ENCODE data around the gene RND2.

Gene RND2

DNA sequence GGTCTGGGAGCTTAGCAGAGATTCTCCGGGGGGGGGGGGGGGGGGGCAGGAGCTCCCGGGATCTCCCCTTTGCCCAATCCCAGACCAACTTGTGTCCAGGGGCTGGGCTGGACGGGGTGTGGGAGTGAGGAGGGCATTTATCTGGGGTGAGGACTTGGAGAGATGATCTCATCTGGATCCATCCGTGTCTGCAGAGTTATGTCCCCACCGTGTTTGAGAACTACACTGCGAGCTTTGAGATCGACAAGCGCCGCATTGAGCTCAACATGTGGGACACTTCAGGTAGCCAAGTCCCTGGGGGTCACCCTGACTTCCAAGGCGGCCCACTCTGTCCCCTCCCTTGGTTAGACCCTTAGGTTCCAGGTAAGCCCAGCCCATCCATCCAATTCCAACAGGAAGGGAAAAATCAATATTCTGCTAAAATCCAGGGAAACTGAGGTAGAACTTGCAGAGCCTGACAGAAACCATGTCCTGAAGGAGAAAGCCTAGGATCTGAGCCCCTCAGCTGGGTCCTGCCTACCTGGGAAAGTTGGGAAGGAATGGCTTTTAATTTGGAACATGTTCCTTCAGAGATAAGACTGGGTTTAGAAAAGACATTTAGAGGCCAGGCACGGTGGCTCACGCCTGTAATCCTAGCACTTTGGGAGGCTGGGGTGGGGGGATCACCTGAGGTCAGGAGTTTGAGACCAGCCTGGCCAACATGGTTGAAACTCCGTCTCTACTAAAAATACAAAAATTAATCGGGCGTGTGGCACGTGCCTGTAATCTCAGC lies 921 bp downstream of the RND2 start:
- Histone ChIP-seq H3K27me3 (ENCODE audit: insufficient read depth, poor library complexity, severe bottlenecking) (no peaks in the 10 kb centered on the region), H3K27ac (replicated peaks) (no peak overlapping the region), H3K4me3 (replicated peaks; ENCODE audit: insufficient read depth, low read length) (no peak overlapping the region)
- TF ChIP-seq GABPA (IDR thresholded peaks at IDR 0.05; ENCODE audit: low read depth): no peak
- no peak for TF ChIP-seq POLR2AphosphoS5 (IDR thresholded peaks at IDR 0.05; ENCODE audit: low read depth)
- TF ChIP-seq SPI1 (IDR thresholded peaks at IDR 0.05; ENCODE audit: borderline replicate concordance, low read depth): no peak
- TF ChIP-seq, protein P1, sequence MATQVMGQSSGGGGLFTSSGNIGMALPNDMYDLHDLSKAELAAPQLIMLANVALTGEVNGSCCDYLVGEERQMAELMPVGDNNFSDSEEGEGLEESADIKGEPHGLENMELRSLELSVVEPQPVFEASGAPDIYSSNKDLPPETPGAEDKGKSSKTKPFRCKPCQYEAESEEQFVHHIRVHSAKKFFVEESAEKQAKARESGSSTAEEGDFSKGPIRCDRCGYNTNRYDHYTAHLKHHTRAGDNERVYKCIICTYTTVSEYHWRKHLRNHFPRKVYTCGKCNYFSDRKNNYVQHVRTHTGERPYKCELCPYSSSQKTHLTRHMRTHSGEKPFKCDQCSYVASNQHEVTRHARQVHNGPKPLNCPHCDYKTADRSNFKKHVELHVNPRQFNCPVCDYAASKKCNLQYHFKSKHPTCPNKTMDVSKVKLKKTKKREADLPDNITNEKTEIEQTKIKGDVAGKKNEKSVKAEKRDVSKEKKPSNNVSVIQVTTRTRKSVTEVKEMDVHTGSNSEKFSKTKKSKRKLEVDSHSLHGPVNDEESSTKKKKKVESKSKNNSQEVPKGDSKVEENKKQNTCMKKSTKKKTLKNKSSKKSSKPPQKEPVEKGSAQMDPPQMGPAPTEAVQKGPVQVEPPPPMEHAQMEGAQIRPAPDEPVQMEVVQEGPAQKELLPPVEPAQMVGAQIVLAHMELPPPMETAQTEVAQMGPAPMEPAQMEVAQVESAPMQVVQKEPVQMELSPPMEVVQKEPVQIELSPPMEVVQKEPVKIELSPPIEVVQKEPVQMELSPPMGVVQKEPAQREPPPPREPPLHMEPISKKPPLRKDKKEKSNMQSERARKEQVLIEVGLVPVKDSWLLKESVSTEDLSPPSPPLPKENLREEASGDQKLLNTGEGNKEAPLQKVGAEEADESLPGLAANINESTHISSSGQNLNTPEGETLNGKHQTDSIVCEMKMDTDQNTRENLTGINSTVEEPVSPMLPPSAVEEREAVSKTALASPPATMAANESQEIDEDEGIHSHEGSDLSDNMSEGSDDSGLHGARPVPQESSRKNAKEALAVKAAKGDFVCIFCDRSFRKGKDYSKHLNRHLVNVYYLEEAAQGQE (IDR thresholded peaks at IDR 0.05; ENCODE audit: insufficient replicate concordance, low read depth): no peak
- TF ChIP-seq, protein P2, sequence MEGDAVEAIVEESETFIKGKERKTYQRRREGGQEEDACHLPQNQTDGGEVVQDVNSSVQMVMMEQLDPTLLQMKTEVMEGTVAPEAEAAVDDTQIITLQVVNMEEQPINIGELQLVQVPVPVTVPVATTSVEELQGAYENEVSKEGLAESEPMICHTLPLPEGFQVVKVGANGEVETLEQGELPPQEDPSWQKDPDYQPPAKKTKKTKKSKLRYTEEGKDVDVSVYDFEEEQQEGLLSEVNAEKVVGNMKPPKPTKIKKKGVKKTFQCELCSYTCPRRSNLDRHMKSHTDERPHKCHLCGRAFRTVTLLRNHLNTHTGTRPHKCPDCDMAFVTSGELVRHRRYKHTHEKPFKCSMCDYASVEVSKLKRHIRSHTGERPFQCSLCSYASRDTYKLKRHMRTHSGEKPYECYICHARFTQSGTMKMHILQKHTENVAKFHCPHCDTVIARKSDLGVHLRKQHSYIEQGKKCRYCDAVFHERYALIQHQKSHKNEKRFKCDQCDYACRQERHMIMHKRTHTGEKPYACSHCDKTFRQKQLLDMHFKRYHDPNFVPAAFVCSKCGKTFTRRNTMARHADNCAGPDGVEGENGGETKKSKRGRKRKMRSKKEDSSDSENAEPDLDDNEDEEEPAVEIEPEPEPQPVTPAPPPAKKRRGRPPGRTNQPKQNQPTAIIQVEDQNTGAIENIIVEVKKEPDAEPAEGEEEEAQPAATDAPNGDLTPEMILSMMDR (IDR thresholded peaks at IDR 0.05; ENCODE audit: insufficient read depth, low read length): no peak
- no peak for DNase-seq (ENCODE audit: low read depth in 1 of 2, low spot score in 1 of 2)

DNA sequence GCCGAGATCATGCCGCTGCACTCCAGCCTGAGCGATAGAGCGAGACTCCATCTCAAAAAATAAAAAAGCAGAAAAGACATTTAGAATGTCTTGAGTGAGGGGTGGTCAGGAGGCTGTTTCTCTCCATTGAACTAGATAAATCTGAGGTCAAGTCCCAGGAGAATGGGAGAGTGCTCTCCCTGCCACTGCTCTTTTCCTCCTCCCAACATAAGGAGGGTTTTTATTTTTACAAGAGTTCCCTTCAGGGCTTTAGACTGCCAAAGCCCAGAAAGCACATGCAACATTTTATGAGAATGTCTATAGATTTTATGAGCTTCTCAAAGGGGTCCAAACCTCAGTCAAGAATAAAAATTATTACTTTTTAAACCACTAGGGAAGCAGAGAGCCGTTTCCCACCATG lies 1.6 kb downstream of the RND2 start:
- Histone ChIP-seq H3K4me3 (replicated peaks; ENCODE audit: insufficient read depth, low read length) (no peak overlapping the region), H3K27ac (replicated peaks) (no peak overlapping the region), H3K27me3 (ENCODE audit: insufficient read depth, poor library complexity, severe bottlenecking) (no peaks in the 10 kb centered on the region)
- TF ChIP-seq POLR2AphosphoS5 (IDR thresholded peaks at IDR 0.05; ENCODE audit: low read depth) (no peak), GABPA (IDR thresholded peaks at IDR 0.05; ENCODE audit: low read depth) (no peak), SPI1 (IDR thresholded peaks at IDR 0.05; ENCODE audit: borderline replicate concordance, low read depth) (no peak)
- TF ChIP-seq, protein P2 (IDR thresholded peaks at IDR 0.05; ENCODE audit: insufficient read depth, low read length): no peak
- TF ChIP-seq, protein P1 (IDR thresholded peaks at IDR 0.05; ENCODE audit: insufficient replicate concordance, low read depth): no peak
- no peak for DNase-seq (ENCODE audit: low read depth in 1 of 2, low spot score in 1 of 2)

DNA sequence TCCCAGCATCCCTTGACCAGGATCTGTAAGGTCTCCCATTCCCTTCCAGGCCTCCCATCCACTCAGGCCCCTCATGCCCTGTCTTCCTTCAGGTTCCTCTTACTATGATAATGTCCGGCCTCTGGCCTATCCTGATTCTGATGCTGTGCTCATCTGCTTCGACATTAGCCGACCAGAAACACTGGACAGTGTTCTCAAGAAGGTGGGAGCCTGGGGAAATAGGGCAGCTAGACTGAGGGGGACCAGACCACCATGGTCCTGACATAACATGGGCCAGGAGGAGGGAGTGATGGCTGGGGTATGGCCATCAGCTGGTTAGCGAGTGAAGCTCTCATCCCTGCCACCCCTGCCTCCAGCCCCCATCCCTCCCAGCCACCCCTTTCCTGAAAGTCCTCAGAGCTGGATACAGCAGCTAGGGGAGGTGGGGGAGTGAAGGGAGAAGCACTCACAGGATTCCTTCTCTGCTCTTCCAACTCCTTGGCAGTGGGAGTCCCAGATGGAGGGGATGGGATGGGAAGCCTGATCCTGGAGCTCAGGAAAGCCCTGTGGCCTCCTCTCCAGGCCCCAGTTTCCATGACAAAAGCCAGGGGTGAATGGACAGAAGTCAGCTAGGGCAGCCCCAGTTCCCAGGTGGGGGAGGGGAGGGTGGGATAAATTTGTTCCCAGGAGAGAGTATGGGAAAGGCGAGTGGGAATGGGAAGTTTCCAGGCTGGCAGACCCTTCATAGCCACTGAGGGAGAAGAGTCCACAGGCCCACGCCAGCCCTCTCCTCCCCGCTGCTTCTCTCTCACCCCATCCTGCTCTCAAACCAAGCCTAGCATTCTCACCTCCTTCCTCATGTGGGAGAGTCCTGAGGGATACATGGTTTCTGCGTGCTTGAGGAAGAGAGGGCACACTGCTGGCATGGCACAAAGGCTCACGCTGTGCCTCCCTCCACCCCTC lies 2.3 kb downstream of the RND2 start:
- Histone ChIP-seq H3K27ac (replicated peaks) (no peak overlapping the region), H3K27me3 (ENCODE audit: insufficient read depth, poor library complexity, severe bottlenecking) (no peaks in the 10 kb centered on the region), H3K4me3 (replicated peaks; ENCODE audit: insufficient read depth, low read length) (no peak overlapping the region)
- DNase-seq (ENCODE audit: low read depth in 1 of 2, low spot score in 1 of 2): no peak
- TF ChIP-seq, protein P2 (IDR thresholded peaks at IDR 0.05; ENCODE audit: insufficient read depth, low read length): no peak
- TF ChIP-seq POLR2AphosphoS5 (IDR thresholded peaks at IDR 0.05; ENCODE audit: low read depth): no peak
- TF ChIP-seq GABPA (IDR thresholded peaks at IDR 0.05; ENCODE audit: low read depth): no peak
- TF ChIP-seq SPI1 (IDR thresholded peaks at IDR 0.05; ENCODE audit: borderline replicate concordance, low read depth): no peak
- TF ChIP-seq, protein P1 (IDR thresholded peaks at IDR 0.05; ENCODE audit: insufficient replicate concordance, low read depth): no peak
